HuH-7.5 (cell line): ENCODE data around the gene HOOK2.
"Not testable (repeated sequence)": the region's sequence is repeated elsewhere in the genome, so short reads cannot be mapped to it uniquely, and the experiment has no call there.

Experiments
- DNase-seq: peaks from one replicate; pipeline ENCODE4 v3.0.0; 2011; ENCODE audit warnings: low spot score

The HOOK2 gene

DNA sequence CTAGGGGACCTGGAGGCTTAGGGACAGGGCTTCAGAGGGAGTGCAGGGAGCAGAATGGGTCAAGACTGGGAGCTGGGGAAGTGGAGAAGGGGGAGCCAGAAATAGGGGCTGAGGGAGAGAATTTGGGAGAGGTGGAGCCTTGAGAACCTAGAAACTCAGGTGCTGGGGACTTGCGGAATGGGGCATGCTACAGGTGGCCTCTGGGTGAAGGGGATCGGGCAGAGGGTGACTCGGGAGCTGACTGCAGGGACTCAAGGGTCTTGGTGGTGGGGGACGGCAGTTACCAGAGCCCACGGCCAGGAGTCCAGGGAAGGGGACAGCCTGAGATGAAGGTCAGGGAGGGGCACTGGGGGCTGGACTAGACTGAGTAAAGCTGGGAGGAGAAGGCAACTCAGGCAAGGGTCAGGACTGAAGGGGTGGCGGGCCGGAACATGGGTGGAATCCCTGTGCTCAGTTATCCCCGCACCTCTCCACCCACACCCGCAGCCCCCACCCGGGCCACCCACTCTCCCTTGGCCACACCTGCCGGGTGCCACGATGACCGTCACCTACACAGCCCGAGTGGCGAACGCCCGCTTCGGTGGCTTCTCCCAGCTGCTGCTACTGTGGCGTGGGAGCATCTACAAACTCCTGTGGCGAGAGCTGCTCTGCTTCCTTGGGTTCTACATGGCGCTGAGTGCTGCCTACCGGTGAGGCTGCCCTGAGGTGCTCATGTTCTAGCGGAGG is 23.1 kb downstream of the HOOK2 start:
- no peak for DNase-seq

DNA sequence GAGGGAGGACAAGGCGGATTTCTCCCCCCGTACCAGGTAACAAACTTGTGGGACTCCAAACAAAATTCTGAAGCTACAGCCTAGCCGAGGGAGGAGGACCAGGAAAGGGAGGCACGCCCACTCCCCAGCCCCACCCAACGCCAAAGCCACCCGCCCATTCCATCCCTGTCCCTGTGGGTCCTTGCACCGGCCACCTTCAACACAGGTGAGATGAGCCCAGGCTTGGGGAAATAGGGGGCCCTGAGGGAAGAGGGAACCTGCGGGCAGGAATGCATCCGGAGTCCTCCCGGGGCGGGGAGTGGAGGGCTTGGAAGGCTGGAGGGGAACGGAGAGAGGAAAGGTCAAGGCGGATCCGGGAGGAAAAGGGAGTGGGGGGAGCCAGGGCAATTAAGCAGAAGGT is 23.7 kb downstream of the HOOK2 start, which contains the start of gene BEST2:
Gene BEST2 (plus strand): TSS at position 157 of the 400 bp plus-strand sequence. CDS start 802 bp downstream, outside the sequence.
- DNase-seq: no peak

- no peak for DNase-seq
Measured at GRCh38 chr19:12750851-12751250, 24.5 kb downstream of the HOOK2 start.

- no peak for DNase-seq
Measured at GRCh38 chr19:12749938-12750521, 25.3 kb downstream of the HOOK2 start.

DNA sequence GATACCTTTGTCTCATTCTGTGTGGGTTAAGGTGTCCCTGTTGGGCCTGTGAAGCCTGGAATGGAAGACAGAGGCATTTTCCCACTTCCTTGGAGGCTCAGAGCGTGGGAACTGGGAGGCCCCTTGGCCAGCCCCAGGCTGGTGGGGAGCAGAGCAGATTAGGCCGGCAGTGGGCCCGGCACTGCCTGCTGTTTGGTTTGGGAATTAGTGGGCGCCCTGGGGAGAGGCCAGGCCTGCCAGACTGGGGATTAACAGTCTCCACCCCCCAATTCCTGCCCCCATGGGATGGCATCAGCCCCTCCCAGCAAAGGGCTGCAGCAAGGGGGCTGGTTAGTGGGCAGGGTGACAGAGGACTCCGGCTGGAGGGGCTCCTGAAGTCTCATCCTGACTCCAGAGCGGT is 26.9 kb downstream of the HOOK2 start:
- no peak for DNase-seq

- no peak for DNase-seq
Measured at GRCh38 chr19:12745166-12745897, 30.0 kb downstream of the HOOK2 start.

GRCh38 chr19:12737835-12738351 is 37.5 kb downstream of the HOOK2 start:
- no peak for DNase-seq

- peak; percentile 98 for DNase-seq
Measured at GRCh38 chr19:12736995-12737834, 38.1 kb downstream of the HOOK2 start, which contains the start of gene GET3. TSS of gene GET3 (plus strand) at chr19:12737497. CDS start at chr19:12737506, 9 bp downstream.

- peak; percentile 60 for DNase-seq
Measured at GRCh38 chr19:12733369-12734214, 41.8 kb downstream of the HOOK2 start.

GRCh38 chr19:12731337-12731736 is 44.0 kb downstream of the HOOK2 start:
- no peak for DNase-seq

- no peak for DNase-seq
Measured at GRCh38 chr19:12730064-12730463, 45.3 kb downstream of the HOOK2 start.

DNA sequence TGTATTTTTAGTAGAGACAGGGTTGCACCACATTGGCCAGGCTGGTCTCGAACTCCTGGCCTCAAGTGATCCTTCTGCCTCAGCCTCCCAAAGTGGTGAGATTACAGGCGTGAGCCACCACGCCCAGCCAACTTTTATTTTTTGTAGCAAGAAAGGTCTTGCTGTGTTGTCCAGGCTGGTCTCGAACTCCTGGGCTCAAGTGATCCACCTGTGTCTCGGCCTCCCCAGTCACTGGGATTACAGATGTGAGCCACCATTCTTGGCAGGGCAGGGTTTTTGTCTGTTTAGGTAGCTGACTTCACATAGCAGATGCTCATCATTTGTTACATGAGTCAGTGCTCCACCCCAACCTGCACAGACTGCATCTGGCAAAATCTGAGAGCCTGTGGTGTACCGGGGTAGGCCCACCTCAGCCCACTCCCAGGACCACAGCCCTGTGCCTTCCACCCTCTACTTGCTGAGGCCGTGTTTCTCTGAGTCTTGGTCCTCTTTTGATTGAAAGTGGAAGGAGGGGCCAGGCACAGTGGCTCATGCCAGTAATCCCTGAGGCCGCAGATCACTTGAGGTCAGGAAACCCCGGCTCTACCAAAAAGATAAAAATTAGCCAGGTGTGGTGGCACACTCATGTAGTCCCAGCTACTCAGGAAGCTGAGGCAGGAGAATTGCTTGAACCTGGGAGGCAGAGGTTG is 47.5 kb downstream of the HOOK2 start:
- DNase-seq: no peak

GRCh38 chr19:12726988-12727316 is 48.4 kb downstream of the HOOK2 start:
- DNase-seq: no peak

- not testable (repeated sequence) for DNase-seq
Measured at GRCh38 chr19:12725612-12726011, 49.7 kb downstream of the HOOK2 start.

GRCh38 chr19:12723641-12724426 is 51.5 kb downstream of the HOOK2 start, which contains the start of gene TNPO2:
TSS of gene TNPO2 (minus strand) at chr19:12723932. CDS start at chr19:12720977, 2,955 bp downstream.
- DNase-seq: peak; percentile 88

DNA sequence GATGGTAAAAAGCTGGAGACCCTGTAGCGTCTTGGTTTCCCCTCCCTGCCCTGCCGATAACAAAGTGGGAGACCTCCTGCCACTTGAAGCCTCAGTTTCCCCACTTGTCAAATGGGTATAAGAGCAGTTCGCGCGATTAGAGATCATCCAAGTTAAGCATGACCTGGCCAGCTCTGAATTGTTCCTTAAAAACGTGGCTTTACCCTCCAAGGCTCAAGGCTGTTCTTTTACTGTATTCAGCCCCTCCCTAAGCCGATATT is 52.0 kb downstream of the HOOK2 start:
- no peak for DNase-seq

DNA sequence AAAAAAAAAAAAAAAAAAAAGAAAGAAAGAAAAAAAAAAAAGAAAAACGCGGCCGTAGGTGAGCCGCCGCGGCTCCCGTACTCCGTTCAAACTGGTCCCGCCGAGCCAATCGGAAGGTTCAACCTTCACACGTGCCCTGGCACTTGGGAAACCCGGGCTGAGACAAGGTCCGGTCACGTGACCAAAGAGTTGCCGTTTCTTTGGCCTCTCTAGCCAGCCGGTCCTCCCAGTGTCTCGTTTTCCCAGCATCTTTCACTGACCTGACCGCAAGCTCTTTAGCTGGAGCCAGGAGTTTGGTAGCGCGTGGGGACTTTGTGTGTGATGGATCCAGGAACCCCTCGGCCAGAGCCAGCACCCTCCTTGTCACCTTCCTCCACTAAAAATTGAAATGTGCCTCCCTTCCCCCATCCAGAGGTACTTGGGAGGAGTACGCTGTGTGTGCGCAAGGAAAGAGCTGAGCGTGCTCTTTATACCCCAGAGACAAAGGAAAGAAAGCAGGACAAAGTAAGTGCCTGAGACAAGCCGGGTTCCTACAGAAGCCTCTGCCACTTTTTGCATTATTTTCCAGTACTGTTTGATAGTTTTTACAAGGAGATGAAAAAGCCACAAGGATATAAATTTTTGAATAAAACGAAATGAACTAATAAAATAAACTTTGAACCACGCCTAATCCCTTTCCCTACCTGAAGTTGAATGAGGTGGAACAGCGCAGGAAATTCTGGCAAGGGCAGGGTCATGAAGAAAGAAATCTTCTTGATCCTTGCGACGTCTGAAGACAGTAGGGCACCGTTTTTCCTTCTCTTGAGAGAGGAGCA is 52.6 kb downstream of the HOOK2 start:
- peak; percentile 100 for DNase-seq

DNA sequence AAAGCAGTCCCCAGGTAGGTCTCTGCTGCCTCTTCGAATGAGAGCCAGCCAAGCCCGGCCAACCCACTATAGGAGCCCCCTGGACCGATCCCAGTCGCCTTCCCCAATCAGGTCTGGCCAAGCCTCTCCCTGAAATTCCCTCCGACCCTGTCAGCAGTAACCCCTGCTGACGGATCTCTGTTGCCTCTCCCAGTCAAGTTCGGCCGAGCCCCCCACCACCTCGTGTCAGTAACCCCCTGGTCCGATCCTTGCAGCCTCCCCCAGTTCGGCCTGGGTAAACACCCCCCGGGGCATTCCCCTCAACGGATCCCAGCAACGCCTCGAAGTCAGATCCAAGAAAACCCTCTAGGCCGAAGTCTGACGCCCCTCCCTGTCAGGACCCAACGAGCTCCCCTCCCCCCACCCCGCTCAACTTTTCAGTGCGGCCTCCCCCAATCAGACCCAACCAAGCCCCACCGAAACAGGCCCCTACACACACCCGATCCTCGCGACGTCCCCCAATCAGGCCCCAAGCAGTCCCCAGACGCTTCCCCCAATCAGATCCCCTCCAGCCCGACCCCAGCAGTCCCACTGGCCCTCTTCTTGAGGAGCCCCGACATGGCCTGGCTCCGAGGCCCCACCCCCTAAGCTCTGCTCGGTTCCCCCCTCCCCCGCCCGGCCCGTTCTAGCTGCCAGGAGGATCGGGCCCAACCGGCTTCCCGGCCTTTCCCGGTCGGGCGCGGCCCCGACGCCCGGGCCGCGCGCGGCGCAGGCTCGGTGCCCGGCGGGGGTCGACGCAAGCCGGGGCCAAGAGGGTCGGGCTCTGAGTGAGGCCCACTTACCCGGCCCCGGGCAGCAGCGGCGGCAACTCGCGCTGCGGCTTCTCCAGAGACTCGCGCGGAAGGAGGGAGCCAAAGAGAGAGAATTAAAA is 53.4 kb downstream of the HOOK2 start:
- DNase-seq: peak; percentile 83
